ENCODE data around the gene ZNF329. TPM values are rescaled to one million over a fixed set of nuclear protein-coding genes. Genes with fewer than 3 reads are reported as not detected.

ZNF329 gene
- total and polyA plus RNA-seq, 9 of the 15 experiments (the other 6 are each of a cell fraction or from before 2014, with no cell fraction given): 0.21 to 3.6 (median 2.2) TPM

GRCh38 chr19:58182989-58183816 is 32.6 kb upstream of the ZNF329 start, which contains the start of gene ZNF274 (continued):
- no peak for TF ChIP-seq ZNF318 (IDR thresholded peaks at IDR 0.05; ENCODE audit: borderline replicate concordance in 1 of 2, low read depth in 1 of 2)
- TF ChIP-seq RFX7 (CRISPR knock-in tag; IDR thresholded peaks at IDR 0.05): no peak
- TF ChIP-seq THRA (IDR thresholded peaks at IDR 0.05): no peak
- peak; percentile 95 for TF ChIP-seq POLR2B (IDR thresholded peaks at IDR 0.05; ENCODE audit: low read depth, partially characterized antibody)
- no peak; a peak in 1 of 4 replicates for TF ChIP-seq TRIM24 (IDR thresholded peaks at IDR 0.05)
- peak in 1 of 2 experiments; percentile 16; a peak in 1 of 4 replicates for TF ChIP-seq KDM4B (IDR thresholded peaks at IDR 0.05; ENCODE audit: borderline replicate concordance in 2 of 2, low read depth in 1 of 2)
- peak; percentile 90 for TF ChIP-seq ZNF584 (CRISPR knock-in tag; IDR thresholded peaks at IDR 0.05; ENCODE audit: low read depth)
- peak; percentile 86 for TF ChIP-seq GMEB1 (CRISPR knock-in tag; IDR thresholded peaks at IDR 0.05)
- no peak for TF ChIP-seq BRCA1 (IDR thresholded peaks at IDR 0.05)
- no peak for TF ChIP-seq BRCA1 (CRISPR knock-in tag; IDR thresholded peaks at IDR 0.05)
- no peak for TF ChIP-seq BCOR (IDR thresholded peaks at IDR 0.05)
- TF ChIP-seq NR2C1 (IDR thresholded peaks at IDR 0.05): peak; percentile 74
- TF ChIP-seq NR2C1 (tag; IDR thresholded peaks at IDR 0.05): peak; percentile 84
- no peak for TF ChIP-seq PATZ1 (CRISPR knock-in tag; IDR thresholded peaks at IDR 0.05; ENCODE audit: borderline replicate concordance)

All from K562 (cell line).